Thoracic aorta (tissue), 2 donors: ENCODE measurements around the gene ACSS2. TPM values are rescaled to one million over a fixed set of nuclear protein-coding genes. Genes with fewer than 3 reads are reported as not detected.

ENCODE experiments used
- ATAC-seq: fragments of 150-250 bp; one replicate; pipeline ENCODE4 v1.8.0; 2017; ENCODE audit warnings: low read depth; ENCODE audit not compliant: insufficient number of reproducible peaks, low FRiP score
- DNase-seq: peaks from one replicate; pipeline ENCODE4 v3.0.0-alpha.2; 2020; ENCODE audit warnings: low spot score
- H3K27ac ChIP-seq, 2 donors: fragments of 200-600 bp; sonication (generic); 1 replicate in 1 of 2; 2 replicates in 1 of 2; pipeline ENCODE4 v1.5.1; 2016; ENCODE audit warnings: mild to moderate bottlenecking in 2 of 2, moderate library complexity in 2 of 2
- H3K27me3 ChIP-seq: fragments of 200-600 bp; sonication (generic); replicated peaks from 2 replicates; pipeline ENCODE4 v1.6.0; 2016; ENCODE audit warnings: mild to moderate bottlenecking; ENCODE audit not compliant: insufficient read depth
- H3K36me3 ChIP-seq: fragments of 200-600 bp; sonication (generic); one replicate; pipeline ENCODE4 v1.5.1; 2016
- H3K4me1 ChIP-seq, 2 donors: fragments of 200-600 bp; sonication (generic); 1 replicate in 1 of 2; 2 replicates in 1 of 2; pipeline versions ENCODE4 v1.5.1 to v1.6.0; 2016; ENCODE audit warnings: low read depth in 2 of 2, mild to moderate bottlenecking in 1 of 2; ENCODE audit not compliant: control insufficient read depth in 1 of 2
- H3K4me3 ChIP-seq: fragments of 200-600 bp; sonication (generic); 2 replicates; pipeline ENCODE4 v1.5.1; 2016; ENCODE audit warnings: mild to moderate bottlenecking
- H3K9me3 ChIP-seq: fragments of 200-600 bp; sonication (generic); 2 replicates; pipeline ENCODE4 v1.5.1; 2016
- CTCF ChIP-seq: fragments of 200-600 bp; sonication (generic); IDR thresholded peaks from one replicate; pipeline ENCODE4 v1.5.1; 2019; ENCODE audit warnings: antibody characterized with exemption
- total RNA-seq, 2 donors: library from RNA; depleted of rRNA; stranded (reverse); fragments of >200 nt; gene quantifications; one replicate each; pipeline versions ENCODE4 v1.1.0 to v1.2.3, GENCODE V29; 2016

The ACSS2 gene
- total RNA-seq, 2 donors from 2014 or later: 65.9 to 95.4 TPM

DNA sequence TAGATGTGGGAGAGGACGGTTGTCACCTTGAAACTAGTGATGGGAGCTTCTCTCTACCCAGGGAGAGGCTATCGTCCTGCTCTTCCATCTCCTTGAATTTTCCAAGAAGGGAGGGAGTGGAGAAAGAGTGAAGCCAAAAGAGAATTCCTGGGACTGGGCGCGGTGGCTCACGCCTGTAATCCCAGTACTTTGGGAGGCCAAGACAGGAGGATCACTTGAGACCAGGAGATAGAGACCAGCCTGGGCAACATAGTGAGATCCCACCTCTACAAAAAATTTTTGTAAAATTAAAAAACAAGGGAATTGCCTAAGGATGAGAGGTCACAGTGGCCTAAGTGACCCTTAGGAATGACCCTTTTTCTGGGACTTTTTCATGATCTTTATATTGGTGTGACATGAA, 88.1 kb downstream of the ACSS2 start:
- ATAC-seq (no peak), DNase-seq (no peak)
- H3K27ac ChIP-seq: no peak overlapping the region

GRCh38 chr20:34965051-34965450, 88.6 kb downstream of the ACSS2 start:
- no peak overlapping the region for H3K4me3 ChIP-seq
- no peaks in the 10 kb centered on the region for H3K27me3 ChIP-seq
- ATAC-seq (no peak), DNase-seq (no peak)
- no peaks in the 10 kb centered on the region for H3K9me3 ChIP-seq
- no peak for TF ChIP-seq CTCF
- H3K4me1 ChIP-seq: no peaks in the 10 kb centered on the region
- H3K36me3 ChIP-seq: no peaks in the 10 kb centered on the region
- H3K27ac ChIP-seq: no peak overlapping the region

More for the DNA sequence above, 88.1 kb downstream of the ACSS2 start:
- no peak for TF ChIP-seq CTCF
- no peaks in the 10 kb centered on the region for H3K4me1 ChIP-seq
- no peaks in the 10 kb centered on the region for H3K9me3 ChIP-seq
- no peaks in the 10 kb centered on the region for H3K36me3 ChIP-seq
- H3K27me3 ChIP-seq: no peaks in the 10 kb centered on the region
- no peak overlapping the region for H3K4me3 ChIP-seq

- Histone ChIP-seq H3K36me3 (no peaks in the 10 kb centered on the region), H3K4me1 (no peaks in the 10 kb centered on the region), H3K4me3 (no peak overlapping the region), H3K9me3 (no peaks in the 10 kb centered on the region), H3K27ac (no peak overlapping the region), H3K27me3 (no peaks in the 10 kb centered on the region)
- TF ChIP-seq CTCF: no peak
- no peak for DNase-seq
- ATAC-seq: no peak
Observed at GRCh38 chr20:34967421-34967820, 91.0 kb downstream of the ACSS2 start.

DNA sequence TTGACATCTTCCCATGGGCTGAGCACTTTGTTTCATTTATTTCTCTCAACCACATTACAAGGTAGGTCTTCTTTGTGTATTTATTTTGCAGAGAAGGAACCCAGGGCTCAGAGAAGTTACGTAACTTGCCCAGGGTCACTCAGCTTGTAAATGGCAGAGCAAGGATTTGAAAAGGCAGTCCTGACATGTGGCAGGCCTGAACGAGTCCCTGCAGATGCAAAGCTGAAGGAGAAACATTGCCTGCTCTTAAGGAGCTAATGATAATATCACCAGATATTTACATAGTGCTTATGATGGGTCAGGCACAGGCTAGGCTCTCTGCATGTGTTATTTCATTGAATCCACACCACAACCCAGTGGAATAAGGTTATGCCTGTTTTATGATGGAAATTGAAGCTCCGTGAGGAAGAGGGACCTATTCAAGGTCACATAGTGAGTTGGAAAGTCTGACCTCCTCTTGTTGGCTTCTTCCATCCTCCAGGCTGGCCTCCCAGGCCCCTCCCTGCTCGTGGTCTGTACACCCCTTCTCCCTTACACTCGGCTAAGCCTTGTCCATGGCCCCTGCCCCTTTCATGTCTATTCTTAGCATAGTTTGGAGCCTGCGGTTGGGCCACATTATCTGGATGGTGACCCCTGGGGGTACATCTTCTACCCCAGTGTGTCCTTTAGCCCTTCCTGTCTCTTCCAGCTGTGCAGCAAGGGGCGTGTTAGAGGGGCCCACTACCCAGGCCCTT, 91.8 kb downstream of the ACSS2 start:
- no peaks in the 10 kb centered on the region for H3K4me1 ChIP-seq
- TF ChIP-seq CTCF: no peak
- DNase-seq: no peak
- H3K27me3 ChIP-seq: no peaks in the 10 kb centered on the region
- no peaks in the 10 kb centered on the region for H3K36me3 ChIP-seq
- H3K27ac ChIP-seq: no peak overlapping the region
- ATAC-seq: no peak
- no peaks in the 10 kb centered on the region for H3K9me3 ChIP-seq
- no peak overlapping the region for H3K4me3 ChIP-seq

DNA sequence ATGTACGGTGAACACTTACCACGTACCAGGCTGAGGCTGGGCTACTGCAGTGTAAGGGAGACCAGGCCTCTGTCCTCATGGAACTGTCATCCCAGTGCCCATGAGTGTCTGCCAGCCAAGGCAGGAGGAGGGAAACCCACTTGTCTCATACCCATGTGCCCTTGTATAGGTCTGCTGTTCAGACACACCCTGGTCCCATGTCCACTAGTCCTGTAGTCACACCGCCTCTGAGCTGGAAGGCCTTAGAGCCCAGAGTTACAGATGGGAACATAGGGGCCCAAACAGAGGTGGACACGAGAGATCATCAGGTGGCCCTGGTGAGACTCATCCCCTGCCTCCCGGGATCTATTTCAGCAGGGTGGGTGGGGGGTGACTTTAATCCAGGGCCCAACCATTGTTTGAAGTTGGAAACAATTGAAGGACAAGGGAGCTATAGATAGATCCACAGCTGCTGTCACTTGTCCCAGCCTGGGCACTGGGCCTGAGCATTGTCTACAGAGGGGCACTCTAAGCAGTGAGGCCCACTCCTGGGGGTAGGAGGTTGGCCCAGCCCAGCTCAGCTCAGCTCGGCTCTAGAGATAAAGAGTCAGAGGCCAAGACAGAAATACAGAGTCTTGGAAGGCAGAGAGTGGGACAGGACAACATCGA, 93.9 kb downstream of the ACSS2 start:
- DNase-seq (no peak), ATAC-seq (no peak)
- no peak overlapping the region for H3K4me3 ChIP-seq
- no peaks in the 10 kb centered on the region for H3K36me3 ChIP-seq
- H3K27ac ChIP-seq: no peak overlapping the region
- H3K4me1 ChIP-seq: no peaks in the 10 kb centered on the region
- no peaks in the 10 kb centered on the region for H3K27me3 ChIP-seq
- no peaks in the 10 kb centered on the region for H3K9me3 ChIP-seq
- TF ChIP-seq CTCF: no peak
